Stimulated activated CD8-positive, alpha-beta memory T cell treated with anti-CD3 and anti-CD28 coated beads, Interleukin-7, amount 100 ng/mL, for 48 hours (primary cell): ENCODE measurements around the gene TIMM13.
"Not testable (repeated sequence)": the region's sequence is repeated elsewhere in the genome, so short reads cannot be mapped to it uniquely, and the experiment has no call there.

Source experiments
- DNase-seq, 2 donors: peaks; one replicate each; pipeline ENCODE4 v3.0.0-alpha.2; 2020; ENCODE audit warnings: low read depth in 1 of 2; ENCODE audit errors: extremely low read depth in 1 of 2

TIMM13 gene

GRCh38 chr19:2416321-2417097 is 10.9 kb downstream of the TIMM13 start:
- no peak for DNase-seq

- DNase-seq: no peak
Observed at GRCh38 chr19:2415973-2416319, 11.4 kb downstream of the TIMM13 start.

GRCh38 chr19:2415281-2415972 is 12.0 kb downstream of the TIMM13 start:
- no peak for DNase-seq

- DNase-seq: no peak
Observed at GRCh38 chr19:2413629-2414028, 13.8 kb downstream of the TIMM13 start.

- no peak for DNase-seq
Observed at GRCh38 chr19:2413159-2413558, 14.2 kb downstream of the TIMM13 start.

- DNase-seq: no peak
Observed at GRCh38 chr19:2412449-2412848, 14.9 kb downstream of the TIMM13 start.

- no peak for DNase-seq
Observed at GRCh38 chr19:2411709-2412108, 15.7 kb downstream of the TIMM13 start.

- DNase-seq: no peak
Observed at GRCh38 chr19:2410023-2410422, 17.4 kb downstream of the TIMM13 start.

GRCh38 chr19:2409352-2409912 is 18.0 kb downstream of the TIMM13 start:
- no peak for DNase-seq

- no peak for DNase-seq
Observed at GRCh38 chr19:2408247-2408646, 19.1 kb downstream of the TIMM13 start.

GRCh38 chr19:2399582-2399981 is 27.8 kb downstream of the TIMM13 start:
- DNase-seq: no peak

GRCh38 chr19:2398735-2399305 is 28.6 kb downstream of the TIMM13 start:
- DNase-seq: no peak

GRCh38 chr19:2397173-2397572 is 30.2 kb downstream of the TIMM13 start:
- not testable (repeated sequence) for DNase-seq

GRCh38 chr19:2395293-2395829 is 32.0 kb downstream of the TIMM13 start:
- not testable (repeated sequence) for DNase-seq

GRCh38 chr19:2394442-2395292 is 32.7 kb downstream of the TIMM13 start:
- no peak for DNase-seq

- DNase-seq: no peak
Observed at GRCh38 chr19:2394054-2394441, 33.3 kb downstream of the TIMM13 start.

- not testable (repeated sequence) for DNase-seq
Observed at GRCh38 chr19:2392899-2393298, 34.5 kb downstream of the TIMM13 start.

GRCh38 chr19:2392366-2392765 is 35.0 kb downstream of the TIMM13 start:
- DNase-seq: no peak

- DNase-seq: no peak
Observed at GRCh38 chr19:2391118-2391725, 36.2 kb downstream of the TIMM13 start.

GRCh38 chr19:2389594-2389993 is 37.8 kb downstream of the TIMM13 start:
- DNase-seq: no peak
